PC-9 (cell line): ENCODE measurements around the gene PROM1. TPM values are rescaled to one million over a fixed set of nuclear protein-coding genes. Genes with fewer than 3 reads are reported as not detected.

Experiments
- BruUV-seq: library from RNA; stranded (reverse); fragments of 400-500 nt; replicated peaks from 2 replicates; lab custom pipeline; 2021; lab: Mats Ljungman, UMichigan
- CTCF ChIA-PET: fragments of 300-600 bp; sonication (Branson Sonifier 250); formaldehyde crosslinking; loops from one replicate; lab custom pipeline; 2022; ENCODE audit warnings: antibody characterized with exemption; lab: Charles Lee
- POLR2A ChIA-PET: fragments of 300-600 bp; sonication (Branson Sonifier 250); formaldehyde crosslinking; loops from one replicate; lab custom pipeline; 2022; ENCODE audit warnings: antibody characterized with exemption; ENCODE audit not compliant: unreplicated experiment; lab: Charles Lee
- DNase-seq, 2 experiments: peaks; one replicate each; pipeline versions ENCODE4 v3.0.0 to v3.0.0-alpha.2; 2015 to 2022; ENCODE audit warnings: mixed read lengths in 1 of 2
- H2AFZ ChIP-seq: fragments of 200-600 bp; sonication (generic); 2 replicates; pipeline ENCODE4 v1.8.1; 2017; ENCODE audit warnings: antibody characterized with exemption
- H3F3A ChIP-seq: fragments of 200-600 bp; sonication (generic); 2 replicates; pipeline ENCODE4 v1.8.1; 2017; ENCODE audit warnings: antibody characterized with exemption, mild to moderate bottlenecking, low read depth; ENCODE audit not compliant: insufficient read depth
- H3K27ac ChIP-seq: fragments of 200-600 bp; sonication (generic); 2 replicates; pipeline ENCODE4 v1.6.1; 2016; ENCODE audit warnings: mixed run types
- H3K27me3 ChIP-seq: fragments of 200-600 bp; sonication (generic); 2 replicates; pipeline ENCODE4 v1.6.1; 2016; ENCODE audit warnings: low read depth, mixed run types; ENCODE audit not compliant: insufficient read depth
- H3K36me3 ChIP-seq: fragments of 200-600 bp; sonication (generic); 2 replicates; pipeline ENCODE4 v1.6.1; 2016; ENCODE audit warnings: low read depth, mixed run types
- H3K4me1 ChIP-seq: fragments of 200-600 bp; sonication (generic); replicated peaks from 2 replicates; pipeline ENCODE4 v1.6.1; 2016; ENCODE audit warnings: mixed run types; ENCODE audit not compliant: insufficient read depth
- H3K4me2 ChIP-seq: fragments of 200-600 bp; sonication (generic); 2 replicates; pipeline ENCODE4 v1.6.1; 2017; ENCODE audit warnings: mixed run types
- H3K4me3 ChIP-seq: fragments of 200-600 bp; sonication (generic); 2 replicates; pipeline ENCODE4 v1.6.1; 2016; ENCODE audit warnings: mixed run types
- H3K79me2 ChIP-seq: fragments of 200-600 bp; sonication (generic); 2 replicates; pipeline ENCODE4 v1.6.1; 2017; ENCODE audit warnings: low read depth, mixed run types
- H3K9me2 ChIP-seq: fragments of 200-600 bp; sonication (generic); 2 replicates; pipeline ENCODE4 v1.8.1; 2017; ENCODE audit warnings: mild to moderate bottlenecking; ENCODE audit not compliant: insufficient read depth
- H3K9me3 ChIP-seq: fragments of 200-600 bp; sonication (generic); 2 replicates; pipeline ENCODE4 v1.8.1; 2016; ENCODE audit warnings: low read depth; ENCODE audit not compliant: insufficient read depth
- H4K20me1 ChIP-seq: fragments of 200-600 bp; sonication (generic); 2 replicates; pipeline ENCODE4 v1.8.1; 2017; ENCODE audit not compliant: insufficient read depth
- EZH2 ChIP-seq: fragments of 200-600 bp; sonication (generic); IDR thresholded peaks from 2 replicates; pipeline ENCODE4 v1.8.0; 2017; ENCODE audit warnings: antibody characterized with exemption, low read depth
- intact Hi-C: fragments of 100-400 bp; cut with micrococcal nuclease; formaldehyde crosslinking; loops from one replicate; pipeline ENCODE4 v1.10.0; 2022; ENCODE audit not compliant: unreplicated experiment
- total RNA-seq: library from RNA; stranded (reverse); gene quantifications from 2 replicates; pipeline ENCODE4 v1.2.3, GENCODE V29; 2021
- TF ChIP-seq, protein P1 (sequence below): fragments of 200-600 bp; sonication (generic); conservative IDR thresholded peaks from 2 replicates; pipeline ENCODE4 v1.6.1; 2017; ENCODE audit warnings: mixed run types, antibody characterized with exemption, mild to moderate bottlenecking, moderate library complexity

Gene PROM1
- total RNA-seq, 1 experiment from 2014 or later: not detected

DNA sequence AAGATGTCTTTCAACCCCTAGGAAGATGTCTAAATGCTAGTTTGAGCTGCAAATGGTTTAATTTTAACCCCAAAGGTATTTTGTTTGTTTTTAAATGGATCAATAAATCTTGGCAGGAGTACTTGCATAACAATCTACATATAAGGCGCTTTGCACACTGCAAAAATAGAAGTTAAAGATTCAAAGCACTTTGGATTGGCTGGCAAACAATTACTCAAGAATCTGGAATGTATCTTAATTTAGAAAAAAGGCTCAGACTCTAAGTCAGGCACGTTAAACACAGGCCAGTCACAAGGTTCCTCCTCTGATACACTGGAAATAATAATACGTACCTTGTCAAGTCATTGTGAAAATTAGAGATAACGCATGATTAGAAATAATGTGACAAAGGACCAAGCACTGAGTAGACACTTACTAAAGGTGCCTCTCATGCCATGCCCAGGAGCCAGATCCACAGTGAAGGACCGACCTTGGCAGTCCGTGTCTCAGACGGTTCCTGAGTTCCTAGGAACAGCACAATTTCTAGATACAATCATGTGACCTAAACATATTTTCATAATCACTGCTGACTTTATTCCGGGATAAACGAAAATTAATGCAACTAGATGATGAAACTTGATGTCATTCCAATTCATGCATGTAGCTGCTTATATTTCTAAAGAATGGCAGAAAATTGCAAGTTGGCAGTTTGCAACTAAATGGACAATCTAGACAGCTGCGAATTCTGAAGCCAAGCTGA lies 49.6 kb downstream of the PROM1 start:
- no peaks in the 10 kb centered on the region for H4K20me1 ChIP-seq
- ChIA-PET CTCF (no interaction called here), POLR2A (no interaction called here)
- intact Hi-C loops: loop anchor here (5.0 kb wide), 1 partner anchor 108 kb away; no protein-coding TSS in a partner anchor
- no peak overlapping the region for H3K4me2 ChIP-seq
- no peaks in the 10 kb centered on the region for H3K27me3 ChIP-seq
- H2AFZ ChIP-seq: no peak overlapping the region
- peak in 1 of 2 experiments; percentile 49 for DNase-seq
- H3F3A ChIP-seq: no peaks in the 10 kb centered on the region
- H3K4me1 ChIP-seq: no peaks in the 10 kb centered on the region
- H3K4me3 ChIP-seq: no peak overlapping the region
- H3K79me2 ChIP-seq: no peaks in the 10 kb centered on the region
- no peaks in the 10 kb centered on the region for H3K9me3 ChIP-seq
- H3K27ac ChIP-seq: no peak overlapping the region
- BruUV-seq: no TSS peak
- TF ChIP-seq EZH2: no peak
- TF ChIP-seq, protein P1, sequence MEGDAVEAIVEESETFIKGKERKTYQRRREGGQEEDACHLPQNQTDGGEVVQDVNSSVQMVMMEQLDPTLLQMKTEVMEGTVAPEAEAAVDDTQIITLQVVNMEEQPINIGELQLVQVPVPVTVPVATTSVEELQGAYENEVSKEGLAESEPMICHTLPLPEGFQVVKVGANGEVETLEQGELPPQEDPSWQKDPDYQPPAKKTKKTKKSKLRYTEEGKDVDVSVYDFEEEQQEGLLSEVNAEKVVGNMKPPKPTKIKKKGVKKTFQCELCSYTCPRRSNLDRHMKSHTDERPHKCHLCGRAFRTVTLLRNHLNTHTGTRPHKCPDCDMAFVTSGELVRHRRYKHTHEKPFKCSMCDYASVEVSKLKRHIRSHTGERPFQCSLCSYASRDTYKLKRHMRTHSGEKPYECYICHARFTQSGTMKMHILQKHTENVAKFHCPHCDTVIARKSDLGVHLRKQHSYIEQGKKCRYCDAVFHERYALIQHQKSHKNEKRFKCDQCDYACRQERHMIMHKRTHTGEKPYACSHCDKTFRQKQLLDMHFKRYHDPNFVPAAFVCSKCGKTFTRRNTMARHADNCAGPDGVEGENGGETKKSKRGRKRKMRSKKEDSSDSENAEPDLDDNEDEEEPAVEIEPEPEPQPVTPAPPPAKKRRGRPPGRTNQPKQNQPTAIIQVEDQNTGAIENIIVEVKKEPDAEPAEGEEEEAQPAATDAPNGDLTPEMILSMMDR: no peak
- no peaks in the 10 kb centered on the region for H3K36me3 ChIP-seq
- no peaks in the 10 kb centered on the region for H3K9me2 ChIP-seq

DNA sequence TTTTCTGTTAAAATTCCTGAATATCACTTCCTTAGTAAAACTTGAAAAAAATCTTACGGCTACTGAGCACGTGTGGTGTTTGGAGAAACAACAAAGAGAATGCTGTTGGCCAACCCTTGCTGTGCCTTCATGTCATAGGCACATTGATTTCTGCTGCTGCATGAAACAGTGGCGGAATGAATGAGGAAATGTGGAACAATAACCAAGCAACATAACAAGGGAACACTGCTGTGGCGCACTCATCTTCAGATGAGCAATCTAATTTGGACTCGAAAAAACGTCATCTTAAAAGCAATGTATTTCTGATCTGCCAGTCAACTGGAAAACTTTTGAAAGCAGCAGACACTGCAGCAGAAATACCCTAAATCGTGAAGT lies 51.4 kb downstream of the PROM1 start:
- intact Hi-C loops: loop anchor here (5.0 kb wide), 1 partner anchor 110 kb away; no protein-coding TSS in a partner anchor
- Histone ChIP-seq H3K4me3 (no peak overlapping the region), H3K27me3 (no peaks in the 10 kb centered on the region), H2AFZ (no peak overlapping the region), H3K27ac (no peak overlapping the region), H3K9me2 (no peaks in the 10 kb centered on the region), H3K4me2 (no peak overlapping the region), H3F3A (no peaks in the 10 kb centered on the region), H3K79me2 (no peaks in the 10 kb centered on the region), H4K20me1 (no peaks in the 10 kb centered on the region), H3K36me3 (no peaks in the 10 kb centered on the region), H3K9me3 (no peaks in the 10 kb centered on the region), H3K4me1 (no peaks in the 10 kb centered on the region)
- no TSS peak for BruUV-seq
- ChIA-PET CTCF (no interaction called here), POLR2A (no interaction called here)
- no peak for TF ChIP-seq EZH2
- TF ChIP-seq, protein P1: no peak
- no peak for DNase-seq

DNA sequence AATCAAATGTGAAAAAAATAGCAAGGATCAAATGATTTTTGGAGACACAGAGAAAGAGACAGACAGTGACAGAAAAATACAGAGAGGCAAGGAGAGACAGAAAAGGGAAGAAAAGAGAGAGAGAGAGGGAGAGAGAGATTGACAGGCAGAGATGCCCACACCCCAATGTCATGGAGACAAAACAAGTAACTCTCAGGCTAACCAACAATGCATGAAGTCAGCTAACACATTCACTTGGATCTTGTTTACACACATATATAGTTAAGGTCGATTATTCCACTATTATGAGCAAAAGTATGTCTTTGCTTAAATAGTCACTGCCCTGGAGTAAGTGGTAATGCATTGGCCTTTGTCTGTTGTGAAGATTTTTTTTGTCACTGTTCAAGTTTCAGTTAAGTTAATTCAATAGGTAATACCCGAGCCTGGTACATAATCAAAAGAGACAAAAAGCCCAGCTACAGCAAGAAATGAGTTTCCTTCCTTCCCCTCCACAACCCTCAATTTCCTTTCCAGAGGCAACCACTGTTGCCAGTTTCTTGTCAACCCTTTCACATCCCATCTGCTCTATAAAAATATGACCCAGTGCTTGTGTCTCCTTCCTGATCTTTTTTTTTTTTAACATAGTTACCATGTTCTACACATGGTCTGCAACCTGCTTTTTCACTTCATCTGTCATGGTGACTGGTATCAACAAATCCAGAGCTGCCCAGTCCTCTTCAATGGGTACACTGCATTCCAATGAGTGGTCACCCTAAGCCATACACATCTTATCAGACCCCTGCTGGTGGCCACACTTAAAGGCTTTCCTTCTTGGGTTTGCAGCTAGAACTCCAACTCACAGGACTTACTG lies 52.1 kb downstream of the PROM1 start:
- BruUV-seq: no TSS peak
- Histone ChIP-seq H3K9me2 (no peaks in the 10 kb centered on the region), H3K79me2 (no peaks in the 10 kb centered on the region), H3K36me3 (no peaks in the 10 kb centered on the region), H2AFZ (no peak overlapping the region), H3K4me1 (no peaks in the 10 kb centered on the region), H3K9me3 (no peaks in the 10 kb centered on the region), H3F3A (no peaks in the 10 kb centered on the region), H4K20me1 (no peaks in the 10 kb centered on the region), H3K4me3 (no peak overlapping the region), H3K27me3 (no peaks in the 10 kb centered on the region), H3K27ac (no peak overlapping the region), H3K4me2 (no peak overlapping the region)
- DNase-seq: no peak
- POLR2A ChIA-PET: no interaction called here
- TF ChIP-seq, protein P1: no peak
- no peak for TF ChIP-seq EZH2
- CTCF ChIA-PET: no interaction called here
- intact Hi-C loops: loop anchor here (5.0 kb wide), 1 partner anchor 111 kb away; no protein-coding TSS in a partner anchor
